SK-N-SH (cell line): ENCODE measurements around the gene SLC4A8.

ENCODE experiments used
- EP300 ChIP-seq, 2 experiments: IDR thresholded peaks; 2 replicates each; pipeline versions ENCODE4 v1.4.0 to v1.6.1; 2012; ENCODE audit warnings: borderline replicate concordance in 1 of 2, low read depth in 1 of 2, low read length in 1 of 2
- FOXM1 ChIP-seq: IDR thresholded peaks from 2 replicates; pipeline ENCODE4 v1.4.0; 2012; ENCODE audit warnings: low read depth, mild to moderate bottlenecking
- POLR2AphosphoS5 ChIP-seq: IDR thresholded peaks from 2 replicates; pipeline ENCODE4 v1.6.1; 2012; ENCODE audit warnings: low read depth, low read length
- RXRA ChIP-seq: IDR thresholded peaks from 2 replicates; pipeline ENCODE4 v1.4.0; 2012; ENCODE audit warnings: low read depth, mild to moderate bottlenecking, borderline replicate concordance
- TF ChIP-seq, protein P1 (sequence below): fragments of 200-600 bp; sonication (generic); IDR thresholded peaks from 2 replicates; pipeline ENCODE4 v1.6.1; 2017; ENCODE audit warnings: antibody characterized with exemption, mild to moderate bottlenecking, moderate library complexity
- TF ChIP-seq, protein P2 (sequence below): IDR thresholded peaks from 2 replicates; pipeline ENCODE4 v1.6.1; 2012; ENCODE audit warnings: mild to moderate bottlenecking, low read depth, low read length, moderate library complexity

DNA sequence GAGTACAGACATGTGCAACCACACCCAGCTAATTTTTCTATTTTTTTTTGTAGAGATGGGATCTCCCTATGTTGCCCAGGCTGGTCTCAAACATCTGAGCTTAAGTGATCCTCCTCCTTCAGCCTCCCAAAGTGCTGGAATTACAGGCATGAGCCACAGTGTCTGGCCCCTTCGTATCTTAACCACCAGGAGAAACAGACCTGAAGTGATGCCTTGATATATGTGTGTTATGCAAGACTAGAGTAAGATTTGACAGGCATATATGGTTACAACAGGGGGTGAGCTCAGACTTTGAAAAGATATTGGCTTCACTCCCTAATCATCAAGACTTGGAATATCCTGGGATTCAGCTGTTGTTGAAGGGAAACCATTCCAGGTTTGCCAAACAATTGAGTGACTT, 22.7 kb upstream of the SLC4A8 start:
- TF ChIP-seq, protein P1, sequence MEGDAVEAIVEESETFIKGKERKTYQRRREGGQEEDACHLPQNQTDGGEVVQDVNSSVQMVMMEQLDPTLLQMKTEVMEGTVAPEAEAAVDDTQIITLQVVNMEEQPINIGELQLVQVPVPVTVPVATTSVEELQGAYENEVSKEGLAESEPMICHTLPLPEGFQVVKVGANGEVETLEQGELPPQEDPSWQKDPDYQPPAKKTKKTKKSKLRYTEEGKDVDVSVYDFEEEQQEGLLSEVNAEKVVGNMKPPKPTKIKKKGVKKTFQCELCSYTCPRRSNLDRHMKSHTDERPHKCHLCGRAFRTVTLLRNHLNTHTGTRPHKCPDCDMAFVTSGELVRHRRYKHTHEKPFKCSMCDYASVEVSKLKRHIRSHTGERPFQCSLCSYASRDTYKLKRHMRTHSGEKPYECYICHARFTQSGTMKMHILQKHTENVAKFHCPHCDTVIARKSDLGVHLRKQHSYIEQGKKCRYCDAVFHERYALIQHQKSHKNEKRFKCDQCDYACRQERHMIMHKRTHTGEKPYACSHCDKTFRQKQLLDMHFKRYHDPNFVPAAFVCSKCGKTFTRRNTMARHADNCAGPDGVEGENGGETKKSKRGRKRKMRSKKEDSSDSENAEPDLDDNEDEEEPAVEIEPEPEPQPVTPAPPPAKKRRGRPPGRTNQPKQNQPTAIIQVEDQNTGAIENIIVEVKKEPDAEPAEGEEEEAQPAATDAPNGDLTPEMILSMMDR = no peak
- TF ChIP-seq POLR2AphosphoS5 (no peak), RXRA (no peak), EP300 (IDR thresholded peaks at IDR 0.05; ENCODE audit: borderline replicate concordance in 1 of 2, low read depth in 1 of 2, low read length in 1 of 2) (no peak), FOXM1 (no peak)
- TF ChIP-seq, protein P2, sequence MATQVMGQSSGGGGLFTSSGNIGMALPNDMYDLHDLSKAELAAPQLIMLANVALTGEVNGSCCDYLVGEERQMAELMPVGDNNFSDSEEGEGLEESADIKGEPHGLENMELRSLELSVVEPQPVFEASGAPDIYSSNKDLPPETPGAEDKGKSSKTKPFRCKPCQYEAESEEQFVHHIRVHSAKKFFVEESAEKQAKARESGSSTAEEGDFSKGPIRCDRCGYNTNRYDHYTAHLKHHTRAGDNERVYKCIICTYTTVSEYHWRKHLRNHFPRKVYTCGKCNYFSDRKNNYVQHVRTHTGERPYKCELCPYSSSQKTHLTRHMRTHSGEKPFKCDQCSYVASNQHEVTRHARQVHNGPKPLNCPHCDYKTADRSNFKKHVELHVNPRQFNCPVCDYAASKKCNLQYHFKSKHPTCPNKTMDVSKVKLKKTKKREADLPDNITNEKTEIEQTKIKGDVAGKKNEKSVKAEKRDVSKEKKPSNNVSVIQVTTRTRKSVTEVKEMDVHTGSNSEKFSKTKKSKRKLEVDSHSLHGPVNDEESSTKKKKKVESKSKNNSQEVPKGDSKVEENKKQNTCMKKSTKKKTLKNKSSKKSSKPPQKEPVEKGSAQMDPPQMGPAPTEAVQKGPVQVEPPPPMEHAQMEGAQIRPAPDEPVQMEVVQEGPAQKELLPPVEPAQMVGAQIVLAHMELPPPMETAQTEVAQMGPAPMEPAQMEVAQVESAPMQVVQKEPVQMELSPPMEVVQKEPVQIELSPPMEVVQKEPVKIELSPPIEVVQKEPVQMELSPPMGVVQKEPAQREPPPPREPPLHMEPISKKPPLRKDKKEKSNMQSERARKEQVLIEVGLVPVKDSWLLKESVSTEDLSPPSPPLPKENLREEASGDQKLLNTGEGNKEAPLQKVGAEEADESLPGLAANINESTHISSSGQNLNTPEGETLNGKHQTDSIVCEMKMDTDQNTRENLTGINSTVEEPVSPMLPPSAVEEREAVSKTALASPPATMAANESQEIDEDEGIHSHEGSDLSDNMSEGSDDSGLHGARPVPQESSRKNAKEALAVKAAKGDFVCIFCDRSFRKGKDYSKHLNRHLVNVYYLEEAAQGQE = no peak
